ENCODE results near the gene MAP10.
A peak's percentile ranks its signal among the peaks of the same experiment; 100 is the strongest.

MAP10 gene

GRCh38 chr1:232797856-232798510, 7.2 kb upstream of the MAP10 start:
- no peak overlapping the region for H3K4me3 ChIP-seq (ENCODE audit: low read length)
- TF ChIP-seq CTCF (conservative IDR thresholded peaks at IDR 0.05; ENCODE audit: low read depth, low read length): no peak

GRCh38 chr1:232798920-232799319, 6.3 kb upstream of the MAP10 start:
- no peak for DNase-seq (ENCODE audit: low read depth)
- TF ChIP-seq CTCF (conservative IDR thresholded peaks at IDR 0.05; ENCODE audit: low read depth, low read length): no peak
- H3K4me3 ChIP-seq (ENCODE audit: low read length): no peak overlapping the region

More at GRCh38 chr1:232797856-232798510, 7.2 kb upstream of the MAP10 start:
- no peak for DNase-seq (ENCODE audit: low read depth)

GRCh38 chr1:232806186-232806510, 932 bp downstream of the MAP10 start:
- TF ChIP-seq CTCF (conservative IDR thresholded peaks at IDR 0.05; ENCODE audit: low read depth, low read length): no peak
- no peak for DNase-seq (ENCODE audit: low read depth)
- peak overlapping the region; percentile 66 for H3K4me3 ChIP-seq (ENCODE audit: low read length)

- no peak overlapping the region for H3K4me3 ChIP-seq (ENCODE audit: low read length)
- TF ChIP-seq CTCF (conservative IDR thresholded peaks at IDR 0.05; ENCODE audit: low read depth, low read length): no peak
These were observed 5.6 kb downstream of the MAP10 start for GRCh38 chr1:232810856-232811255.

GRCh38 chr1:232812560-232812959, 7.3 kb downstream of the MAP10 start:
- no peak for TF ChIP-seq CTCF (conservative IDR thresholded peaks at IDR 0.05; ENCODE audit: low read depth, low read length)
- DNase-seq (ENCODE audit: low read depth): no peak
- H3K4me3 ChIP-seq (ENCODE audit: low read length): no peak overlapping the region

More at GRCh38 chr1:232810856-232811255, 5.6 kb downstream of the MAP10 start:
- no peak for DNase-seq (ENCODE audit: low read depth)

GRCh38 chr1:232813097-232813496, 7.9 kb downstream of the MAP10 start:
- TF ChIP-seq CTCF (conservative IDR thresholded peaks at IDR 0.05; ENCODE audit: low read depth, low read length): no peak
- no peak for DNase-seq (ENCODE audit: low read depth)

GRCh38 chr1:232813760-232814159, 8.5 kb downstream of the MAP10 start:
- TF ChIP-seq CTCF (conservative IDR thresholded peaks at IDR 0.05; ENCODE audit: low read depth, low read length): no peak
- no peak for DNase-seq (ENCODE audit: low read depth)

More at GRCh38 chr1:232813097-232813496, 7.9 kb downstream of the MAP10 start:
- no peak overlapping the region for H3K4me3 ChIP-seq (ENCODE audit: low read length)

More at GRCh38 chr1:232813760-232814159, 8.5 kb downstream of the MAP10 start:
- H3K4me3 ChIP-seq (ENCODE audit: low read length): no peak overlapping the region
